ENCODE data around the gene ATP5ME.

DNA sequence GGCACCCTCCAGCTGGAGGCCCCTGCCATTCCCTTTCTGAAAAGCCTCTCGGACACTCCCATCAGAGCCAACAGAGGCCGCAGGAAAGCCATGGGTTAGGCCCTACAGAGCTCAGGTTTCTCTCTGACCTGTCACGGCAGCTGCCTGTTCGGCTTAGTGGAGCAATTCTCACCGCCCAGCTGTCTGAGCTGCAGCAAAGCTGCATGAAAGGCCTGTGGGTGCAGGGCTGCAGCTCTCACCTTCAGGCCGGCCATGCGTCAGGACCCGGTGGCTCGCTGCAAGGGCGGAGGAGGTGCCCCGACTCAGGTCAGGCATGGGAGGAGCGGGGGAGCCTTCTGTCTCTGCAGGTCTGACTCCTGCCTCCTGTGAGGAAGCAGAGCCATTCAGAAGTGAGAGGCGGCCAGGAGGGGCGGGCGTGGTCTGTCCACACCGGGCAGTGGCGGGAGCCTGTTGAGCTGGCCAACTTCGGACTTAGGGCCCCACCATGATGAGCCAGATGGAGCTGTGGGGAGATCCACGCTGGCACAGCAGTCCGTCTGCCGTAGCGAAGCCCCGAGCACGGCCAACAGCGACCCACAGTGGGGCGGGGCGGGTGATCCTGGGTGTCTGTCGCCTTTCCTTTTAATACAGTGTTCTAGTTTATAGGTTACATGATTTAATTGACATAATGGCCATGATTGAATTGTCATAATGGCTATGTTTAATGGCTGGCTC is 25.3 kb downstream of the ATP5ME start:
- TF ChIP-seq, protein P1, sequence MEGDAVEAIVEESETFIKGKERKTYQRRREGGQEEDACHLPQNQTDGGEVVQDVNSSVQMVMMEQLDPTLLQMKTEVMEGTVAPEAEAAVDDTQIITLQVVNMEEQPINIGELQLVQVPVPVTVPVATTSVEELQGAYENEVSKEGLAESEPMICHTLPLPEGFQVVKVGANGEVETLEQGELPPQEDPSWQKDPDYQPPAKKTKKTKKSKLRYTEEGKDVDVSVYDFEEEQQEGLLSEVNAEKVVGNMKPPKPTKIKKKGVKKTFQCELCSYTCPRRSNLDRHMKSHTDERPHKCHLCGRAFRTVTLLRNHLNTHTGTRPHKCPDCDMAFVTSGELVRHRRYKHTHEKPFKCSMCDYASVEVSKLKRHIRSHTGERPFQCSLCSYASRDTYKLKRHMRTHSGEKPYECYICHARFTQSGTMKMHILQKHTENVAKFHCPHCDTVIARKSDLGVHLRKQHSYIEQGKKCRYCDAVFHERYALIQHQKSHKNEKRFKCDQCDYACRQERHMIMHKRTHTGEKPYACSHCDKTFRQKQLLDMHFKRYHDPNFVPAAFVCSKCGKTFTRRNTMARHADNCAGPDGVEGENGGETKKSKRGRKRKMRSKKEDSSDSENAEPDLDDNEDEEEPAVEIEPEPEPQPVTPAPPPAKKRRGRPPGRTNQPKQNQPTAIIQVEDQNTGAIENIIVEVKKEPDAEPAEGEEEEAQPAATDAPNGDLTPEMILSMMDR (IDR thresholded peaks at IDR 0.05): no peak
- TF ChIP-seq POLR2A (IDR thresholded peaks at IDR 0.05): no peak
